PC-9 (cell line): Measurements from ENCODE around the gene CRYGN. TPM values are rescaled to one million over a fixed set of nuclear protein-coding genes. Genes with fewer than 3 reads are reported as not detected.

Experiments used
- BruUV-seq: library from RNA; stranded (reverse); fragments of 400-500 nt; replicated peaks from 2 replicates; lab custom pipeline; 2021; lab: Mats Ljungman, UMichigan
- CTCF ChIA-PET: fragments of 300-600 bp; sonication (Branson Sonifier 250); formaldehyde crosslinking; loops from one replicate; lab custom pipeline; 2022; ENCODE audit warnings: antibody characterized with exemption; lab: Charles Lee
- POLR2A ChIA-PET: fragments of 300-600 bp; sonication (Branson Sonifier 250); formaldehyde crosslinking; loops from one replicate; lab custom pipeline; 2022; ENCODE audit warnings: antibody characterized with exemption; ENCODE audit not compliant: unreplicated experiment; lab: Charles Lee
- DNase-seq, 2 experiments: peaks; one replicate each; pipeline versions ENCODE4 v3.0.0 to v3.0.0-alpha.2; 2015 to 2022; ENCODE audit warnings: mixed read lengths in 1 of 2
- H2AFZ ChIP-seq: fragments of 200-600 bp; sonication (generic); 2 replicates; pipeline ENCODE4 v1.8.1; 2017; ENCODE audit warnings: antibody characterized with exemption
- H3F3A ChIP-seq: fragments of 200-600 bp; sonication (generic); 2 replicates; pipeline ENCODE4 v1.8.1; 2017; ENCODE audit warnings: antibody characterized with exemption, mild to moderate bottlenecking, low read depth; ENCODE audit not compliant: insufficient read depth
- H3K27ac ChIP-seq: fragments of 200-600 bp; sonication (generic); 2 replicates; pipeline ENCODE4 v1.6.1; 2016; ENCODE audit warnings: mixed run types
- H3K27me3 ChIP-seq: fragments of 200-600 bp; sonication (generic); 2 replicates; pipeline ENCODE4 v1.6.1; 2016; ENCODE audit warnings: low read depth, mixed run types; ENCODE audit not compliant: insufficient read depth
- H3K36me3 ChIP-seq: fragments of 200-600 bp; sonication (generic); 2 replicates; pipeline ENCODE4 v1.6.1; 2016; ENCODE audit warnings: low read depth, mixed run types
- H3K4me1 ChIP-seq: fragments of 200-600 bp; sonication (generic); replicated peaks from 2 replicates; pipeline ENCODE4 v1.6.1; 2016; ENCODE audit warnings: mixed run types; ENCODE audit not compliant: insufficient read depth
- H3K4me2 ChIP-seq: fragments of 200-600 bp; sonication (generic); 2 replicates; pipeline ENCODE4 v1.6.1; 2017; ENCODE audit warnings: mixed run types
- H3K4me3 ChIP-seq: fragments of 200-600 bp; sonication (generic); 2 replicates; pipeline ENCODE4 v1.6.1; 2016; ENCODE audit warnings: mixed run types
- H3K79me2 ChIP-seq: fragments of 200-600 bp; sonication (generic); 2 replicates; pipeline ENCODE4 v1.6.1; 2017; ENCODE audit warnings: low read depth, mixed run types
- H3K9me2 ChIP-seq: fragments of 200-600 bp; sonication (generic); 2 replicates; pipeline ENCODE4 v1.8.1; 2017; ENCODE audit warnings: mild to moderate bottlenecking; ENCODE audit not compliant: insufficient read depth
- H3K9me3 ChIP-seq: fragments of 200-600 bp; sonication (generic); 2 replicates; pipeline ENCODE4 v1.8.1; 2016; ENCODE audit warnings: low read depth; ENCODE audit not compliant: insufficient read depth
- H4K20me1 ChIP-seq: fragments of 200-600 bp; sonication (generic); 2 replicates; pipeline ENCODE4 v1.8.1; 2017; ENCODE audit not compliant: insufficient read depth
- CTCF ChIP-seq: fragments of 200-600 bp; sonication (generic); conservative IDR thresholded peaks from 2 replicates; pipeline ENCODE4 v1.6.1; 2017; ENCODE audit warnings: mixed run types, antibody characterized with exemption, mild to moderate bottlenecking, moderate library complexity
- EZH2 ChIP-seq: fragments of 200-600 bp; sonication (generic); IDR thresholded peaks from 2 replicates; pipeline ENCODE4 v1.8.0; 2017; ENCODE audit warnings: antibody characterized with exemption, low read depth
- intact Hi-C: fragments of 100-400 bp; cut with micrococcal nuclease; formaldehyde crosslinking; loops from one replicate; pipeline ENCODE4 v1.10.0; 2022; ENCODE audit not compliant: unreplicated experiment
- total RNA-seq: library from RNA; stranded (reverse); gene quantifications from 2 replicates; pipeline ENCODE4 v1.2.3, GENCODE V29; 2021

CRYGN gene
- total RNA-seq, 1 experiment from 2014 or later: 1.0 TPM

- POLR2A ChIA-PET: no interaction called here
- TF ChIP-seq CTCF (no peak), EZH2 (no peak)
- intact Hi-C loops: no loop called here
- Histone ChIP-seq H3K27ac (no peak overlapping the region), H3K79me2 (no peaks in the 10 kb centered on the region), H2AFZ (no peak overlapping the region), H3K27me3 (peaks cover 9% of the 10 kb centered on the region; the same call in 1 of the 2 replicates), H3K36me3 (no peaks in the 10 kb centered on the region), H3K4me1 (peaks cover 7% of the 10 kb centered on the region; the same call in 1 of the 2 replicates), H3K4me3 (no peak overlapping the region), H3F3A (no peaks in the 10 kb centered on the region), H4K20me1 (no peaks in the 10 kb centered on the region), H3K9me2 (no peaks in the 10 kb centered on the region), H3K9me3 (no peaks in the 10 kb centered on the region), H3K4me2 (no peak overlapping the region)
- BruUV-seq: no TSS peak
- CTCF ChIA-PET: no interaction called here
- DNase-seq: no peak
These were observed 23.6 kb downstream of the CRYGN start for GRCh38 chr7:151416112-151416940.

GRCh38 chr7:151415375-151416105 is 24.4 kb downstream of the CRYGN start:
- peaks cover 7% of the 10 kb centered on the region; the same call in 1 of the 2 replicates for H3K4me1 ChIP-seq
- no peak overlapping the region for H3K4me3 ChIP-seq
- intact Hi-C loops: no loop called here
- no peaks in the 10 kb centered on the region for H4K20me1 ChIP-seq
- no peaks in the 10 kb centered on the region for H3K36me3 ChIP-seq
- TF ChIP-seq EZH2 (no peak), CTCF (no peak)
- BruUV-seq: no TSS peak
- no peaks in the 10 kb centered on the region for H3K9me3 ChIP-seq
- no peak overlapping the region for H3K27ac ChIP-seq
- H3K79me2 ChIP-seq: no peaks in the 10 kb centered on the region
- H3K27me3 ChIP-seq: peaks cover 9% of the 10 kb centered on the region; the same call in 1 of the 2 replicates
- ChIA-PET CTCF (no interaction called here), POLR2A (no interaction called here)
- no peak overlapping the region for H3K4me2 ChIP-seq
- DNase-seq: peak in 1 of 2 experiments; percentile 55
- H3F3A ChIP-seq: no peaks in the 10 kb centered on the region
- H2AFZ ChIP-seq: 0 out of 2 replicates have a peak overlapping the region, but pooled peaks have one; percentile 2
- H3K9me2 ChIP-seq: no peaks in the 10 kb centered on the region

DNA sequence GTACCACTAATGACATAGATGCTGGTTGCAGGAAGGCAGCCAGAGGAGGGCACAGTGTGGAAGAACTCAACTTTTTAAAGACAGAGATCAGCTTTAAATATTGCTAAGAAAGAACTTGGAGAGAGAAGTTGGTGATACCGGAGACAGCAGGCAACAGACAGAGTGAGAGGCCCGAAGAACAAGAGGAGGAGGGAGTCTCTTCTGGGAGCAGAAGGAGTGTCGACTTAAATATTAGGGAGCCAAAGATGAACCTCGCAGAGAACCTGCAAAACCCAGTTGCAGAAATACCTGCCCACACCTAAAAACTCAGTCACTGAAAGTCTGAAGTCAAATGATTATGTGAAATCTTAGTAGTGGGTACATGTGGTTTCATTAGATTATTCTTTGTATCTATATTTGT is 26.7 kb downstream of the CRYGN start:
- peaks cover 9% of the 10 kb centered on the region; the same call in 1 of the 2 replicates for H3K27me3 ChIP-seq
- CTCF ChIA-PET: no interaction called here
- no peaks in the 10 kb centered on the region for H3K9me3 ChIP-seq
- no peaks in the 10 kb centered on the region for H3K79me2 ChIP-seq
- H2AFZ ChIP-seq: no peak overlapping the region
- no peaks in the 10 kb centered on the region for H3K9me2 ChIP-seq
- H3K4me3 ChIP-seq: no peak overlapping the region
- H3K36me3 ChIP-seq: no peaks in the 10 kb centered on the region
- no peaks in the 10 kb centered on the region for H4K20me1 ChIP-seq
- no TSS peak for BruUV-seq
- POLR2A ChIA-PET: no interaction called here
- H3F3A ChIP-seq: 0 out of 2 replicates have a peak, but pooled peaks cover 4% of the 10 kb centered on the region
- no peak overlapping the region for H3K27ac ChIP-seq
- no peak for DNase-seq
- no peak overlapping the region for H3K4me2 ChIP-seq
- intact Hi-C loops: no loop called here
- TF ChIP-seq CTCF (no peak), EZH2 (no peak)
- peaks cover 7% of the 10 kb centered on the region; the same call in 1 of the 2 replicates for H3K4me1 ChIP-seq
